OCI-LY3 (cell line): ENCODE results near the gene PAPOLB.

Experiments
- EZH2phosphoT487 ChIP-seq: fragments of 200-600 bp; shearing (Covaris generic); IDR thresholded peaks from 2 replicates; pipeline ENCODE4 v1.6.1; 2018; ENCODE audit warnings: antibody characterized with exemption, mixed run types, low read depth
- TF ChIP-seq, protein P1 (sequence below): fragments of 200-600, 300-600 bp; sonication (generic); IDR thresholded peaks from 2 replicates; pipeline ENCODE4 v1.5.1; 2014; ENCODE audit warnings: antibody characterized with exemption, low read length, low read depth

DNA sequence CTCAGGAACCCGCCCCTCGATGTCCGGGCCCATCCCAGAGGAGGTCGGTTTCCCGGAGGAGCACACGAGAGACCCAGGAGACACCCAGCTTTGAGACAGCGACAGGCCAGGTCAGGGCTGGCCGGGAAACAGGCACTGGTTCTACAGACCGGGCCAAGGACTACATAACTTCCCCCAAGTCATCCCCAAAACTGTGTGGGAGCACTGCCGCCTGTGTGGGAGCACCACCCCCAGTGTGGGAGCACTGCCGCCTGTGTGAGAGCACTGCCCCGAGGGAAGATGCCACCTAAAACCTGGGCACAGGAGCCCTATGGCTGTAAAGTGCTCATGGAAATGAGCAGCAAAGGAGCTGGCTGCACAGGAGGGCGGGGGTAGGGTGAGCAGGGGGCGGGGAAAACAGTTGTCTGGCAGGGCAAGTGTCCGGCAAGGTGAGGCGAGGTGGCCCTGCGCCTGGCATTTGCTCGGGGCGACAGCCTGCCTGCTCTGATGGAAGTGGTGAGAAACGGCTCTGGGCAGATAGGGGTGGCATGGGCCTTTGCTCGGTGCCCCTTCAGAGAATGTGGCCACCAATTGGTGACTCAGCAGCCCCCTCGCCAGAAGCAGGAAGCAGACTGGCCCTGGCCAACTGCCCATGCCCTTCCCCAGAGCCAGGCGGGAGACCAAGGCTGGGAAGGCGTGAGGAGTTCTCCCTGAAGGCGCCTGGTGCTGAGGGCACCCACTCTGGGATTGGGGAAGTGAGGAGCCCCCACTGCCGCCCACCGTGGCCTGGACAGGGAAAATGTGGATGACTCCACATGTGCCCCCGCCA is 26.2 kb downstream of the PAPOLB start:
- TF ChIP-seq, protein P1, sequence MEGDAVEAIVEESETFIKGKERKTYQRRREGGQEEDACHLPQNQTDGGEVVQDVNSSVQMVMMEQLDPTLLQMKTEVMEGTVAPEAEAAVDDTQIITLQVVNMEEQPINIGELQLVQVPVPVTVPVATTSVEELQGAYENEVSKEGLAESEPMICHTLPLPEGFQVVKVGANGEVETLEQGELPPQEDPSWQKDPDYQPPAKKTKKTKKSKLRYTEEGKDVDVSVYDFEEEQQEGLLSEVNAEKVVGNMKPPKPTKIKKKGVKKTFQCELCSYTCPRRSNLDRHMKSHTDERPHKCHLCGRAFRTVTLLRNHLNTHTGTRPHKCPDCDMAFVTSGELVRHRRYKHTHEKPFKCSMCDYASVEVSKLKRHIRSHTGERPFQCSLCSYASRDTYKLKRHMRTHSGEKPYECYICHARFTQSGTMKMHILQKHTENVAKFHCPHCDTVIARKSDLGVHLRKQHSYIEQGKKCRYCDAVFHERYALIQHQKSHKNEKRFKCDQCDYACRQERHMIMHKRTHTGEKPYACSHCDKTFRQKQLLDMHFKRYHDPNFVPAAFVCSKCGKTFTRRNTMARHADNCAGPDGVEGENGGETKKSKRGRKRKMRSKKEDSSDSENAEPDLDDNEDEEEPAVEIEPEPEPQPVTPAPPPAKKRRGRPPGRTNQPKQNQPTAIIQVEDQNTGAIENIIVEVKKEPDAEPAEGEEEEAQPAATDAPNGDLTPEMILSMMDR = no peak
- TF ChIP-seq EZH2phosphoT487 = no peak
